Measurements from ENCODE around the gene LIG3.

Gene LIG3

GRCh38 chr17:35057332-35057915 is 77.1 kb downstream of the LIG3 start:
- H3K27ac ChIP-seq (replicated peaks) = no peak overlapping the region
- DNase-seq (ENCODE audit: low read depth in 1 of 2, low spot score in 1 of 2) = no peak
- H3K4me3 ChIP-seq (replicated peaks; ENCODE audit: insufficient read depth, low read length) = no peak overlapping the region
- TF ChIP-seq POLR2AphosphoS5 (IDR thresholded peaks at IDR 0.05; ENCODE audit: low read depth) = no peak
- no peak for TF ChIP-seq GABPA (IDR thresholded peaks at IDR 0.05; ENCODE audit: low read depth)
- TF ChIP-seq CTCF (IDR thresholded peaks at IDR 0.05; ENCODE audit: insufficient read depth, low read length) = no peak
- no peak for TF ChIP-seq SPI1 (IDR thresholded peaks at IDR 0.05; ENCODE audit: borderline replicate concordance, low read depth)
- no peak for TF ChIP-seq REST (IDR thresholded peaks at IDR 0.05; ENCODE audit: insufficient replicate concordance, low read depth)
- H3K27me3 ChIP-seq (ENCODE audit: insufficient read depth, poor library complexity, severe bottlenecking) = no peaks in the 10 kb centered on the region
